GM19025 (cell line): ENCODE measurements around the gene SQSTM1.
A peak's percentile ranks its signal among the peaks of the same experiment; 100 is the strongest.
"Not testable (repeated sequence)": the region's sequence is repeated elsewhere in the genome, so short reads cannot be mapped to it uniquely, and the experiment has no call there.

ENCODE experiments used
- ATAC-seq: cut with Tn5 transposase; IDR thresholded peaks from one replicate; pipeline ENCODE4 v1.9.1; 2021; ENCODE audit warnings: mild to moderate bottlenecking, low read depth, moderate library complexity; ENCODE audit not compliant: unreplicated experiment

SQSTM1 gene

DNA sequence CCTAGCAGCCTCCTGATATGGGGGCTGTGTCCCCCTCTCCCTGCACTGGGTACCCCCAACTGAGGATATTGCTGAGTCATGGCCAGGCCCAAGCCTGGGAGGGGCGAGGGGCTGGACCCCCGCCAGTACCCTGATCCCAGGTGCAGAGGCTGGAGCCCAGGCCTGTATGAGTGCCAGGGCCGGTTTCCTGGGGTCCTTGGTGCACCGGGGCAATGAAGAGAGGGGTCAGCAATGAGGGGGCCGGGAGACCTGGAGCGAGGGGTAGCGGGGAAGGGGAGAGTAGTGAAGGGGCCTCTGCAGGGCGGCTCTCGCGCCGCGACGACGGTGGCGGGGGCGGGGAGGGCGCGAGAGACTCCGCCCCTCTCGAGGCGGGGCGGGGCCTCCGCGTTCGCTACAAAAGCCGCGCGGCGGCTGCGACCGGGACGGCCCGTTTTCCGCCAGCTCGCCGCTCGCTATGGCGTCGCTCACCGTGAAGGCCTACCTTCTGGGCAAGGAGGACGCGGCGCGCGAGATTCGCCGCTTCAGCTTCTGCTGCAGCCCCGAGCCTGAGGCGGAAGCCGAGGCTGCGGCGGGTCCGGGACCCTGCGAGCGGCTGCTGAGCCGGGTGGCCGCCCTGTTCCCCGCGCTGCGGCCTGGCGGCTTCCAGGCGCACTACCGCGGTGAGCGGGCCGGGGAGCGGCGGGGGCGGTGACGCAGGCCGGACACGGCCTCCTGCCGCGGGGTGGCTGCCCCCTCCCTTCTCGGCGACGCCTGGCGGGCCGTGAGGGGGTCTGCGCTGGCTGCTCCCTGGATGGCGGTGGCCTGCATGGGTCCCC is at the start of gene SQSTM1:
Gene SQSTM1 (plus strand): TSS at position 423 of the 815 bp plus-strand sequence. CDS start 32 bp downstream, at position 455.
- peak; percentile 39 for ATAC-seq

DNA sequence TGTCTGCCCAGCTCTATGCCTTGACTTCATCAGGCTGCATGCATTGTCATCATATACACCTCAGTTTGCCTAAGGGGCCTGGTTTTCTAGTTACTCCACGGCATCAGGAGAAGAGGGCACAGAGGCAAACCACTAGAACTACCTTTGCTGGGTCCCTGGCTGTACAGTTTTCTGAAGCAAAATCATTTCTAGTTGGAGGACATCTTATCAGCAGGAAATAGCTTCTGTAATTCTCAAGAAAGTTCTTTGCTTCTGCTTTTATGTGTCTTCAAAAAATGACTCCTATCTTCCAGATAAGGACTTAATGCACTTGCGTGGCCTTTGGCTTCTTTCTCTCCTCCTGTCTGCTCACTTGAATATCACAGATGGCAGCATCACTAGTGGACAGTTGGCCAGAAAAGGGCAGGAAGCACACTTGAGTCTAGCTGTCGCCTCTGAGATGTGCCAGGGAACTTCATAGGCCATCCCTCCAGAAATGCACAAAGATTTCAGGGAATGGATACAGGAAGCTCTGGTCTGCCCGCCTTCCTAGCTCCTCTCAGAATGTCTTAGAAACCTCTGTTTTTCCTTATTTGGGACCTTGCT is 49.3 kb upstream of the SQSTM1 start:
- no peak for ATAC-seq

DNA sequence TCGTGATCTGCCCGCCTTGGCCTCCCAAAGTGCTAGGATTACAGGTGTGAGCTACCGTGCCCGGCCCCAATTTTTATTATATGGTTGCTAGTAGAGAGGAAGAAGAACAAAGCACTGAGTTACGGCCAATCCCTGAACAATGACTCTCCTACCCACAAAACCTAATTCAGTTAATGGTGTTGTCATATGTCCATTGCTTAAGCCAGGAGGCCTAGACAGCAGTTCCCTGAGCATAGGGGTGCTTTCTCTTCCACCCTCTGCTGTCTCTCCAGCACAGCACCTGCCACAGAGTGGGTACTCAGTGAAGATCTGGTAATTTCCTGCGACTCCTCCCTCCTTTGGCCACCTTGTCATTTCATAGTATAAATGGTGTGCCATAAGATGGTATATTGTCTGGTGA is 48.4 kb upstream of the SQSTM1 start:
- no peak for ATAC-seq

DNA sequence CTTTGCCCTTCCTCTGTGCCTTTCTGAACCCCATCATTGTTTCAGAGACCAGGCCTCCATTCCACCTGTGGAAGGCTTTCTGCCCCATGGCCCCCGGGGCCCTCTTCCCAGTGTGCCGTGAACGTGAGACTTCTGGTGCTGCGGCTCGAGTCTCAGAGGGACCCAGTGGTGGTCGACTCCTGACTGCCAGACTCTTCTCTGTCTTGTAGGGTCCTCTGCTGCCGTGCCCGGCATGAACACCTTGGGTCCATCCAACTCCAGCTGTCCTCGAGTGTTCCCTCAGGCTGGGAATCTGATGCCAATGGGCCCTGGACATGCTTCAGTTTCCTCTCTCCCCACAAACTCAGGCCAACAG is 47.0 kb upstream of the SQSTM1 start:
- no peak for ATAC-seq

DNA sequence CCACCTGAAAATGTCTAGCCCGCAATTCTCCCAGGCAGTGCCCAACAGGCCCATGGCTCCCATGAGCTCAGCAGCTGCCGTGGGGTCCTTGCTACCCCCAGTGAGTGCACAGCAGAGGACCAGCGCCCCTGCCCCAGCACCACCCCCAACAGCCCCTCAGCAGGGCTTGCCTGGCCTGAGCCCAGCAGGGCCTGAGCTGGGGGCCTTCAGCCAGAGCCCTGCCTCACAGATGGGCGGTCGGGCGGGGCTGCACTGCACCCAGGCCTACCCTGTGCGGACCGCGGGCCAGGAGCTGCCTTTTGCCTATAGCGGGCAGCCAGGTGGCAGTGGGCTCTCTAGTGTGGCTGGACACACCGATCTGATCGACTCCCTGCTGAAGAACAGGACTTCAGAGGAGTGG is 46.3 kb upstream of the SQSTM1 start:
- ATAC-seq: no peak

DNA sequence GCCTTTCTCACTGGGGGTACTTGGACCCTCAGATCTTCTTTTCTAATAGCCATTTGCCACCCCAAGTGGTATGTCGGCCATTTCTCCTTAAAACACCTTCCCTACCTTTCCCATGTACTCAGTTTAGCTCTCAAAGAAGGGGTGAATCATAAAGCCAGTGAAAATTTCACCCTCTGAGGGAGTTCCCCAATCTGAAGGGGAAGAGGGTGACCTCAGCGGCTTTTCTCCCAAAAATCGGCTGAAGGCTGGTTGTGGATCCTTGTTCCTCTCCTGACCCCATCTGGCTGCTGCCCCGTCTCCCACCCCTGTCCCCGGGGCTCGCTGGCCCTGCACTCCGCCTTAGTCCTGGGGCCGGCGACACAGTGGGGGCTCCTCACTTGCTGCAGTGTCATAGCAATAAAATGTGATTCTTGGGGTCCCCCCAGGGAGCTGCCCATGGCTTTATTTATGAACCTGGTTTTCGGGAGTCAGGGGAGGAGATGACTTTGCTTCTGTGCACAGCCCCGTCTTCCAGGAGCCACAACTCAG is 44.2 kb upstream of the SQSTM1 start:
- no peak for ATAC-seq

DNA sequence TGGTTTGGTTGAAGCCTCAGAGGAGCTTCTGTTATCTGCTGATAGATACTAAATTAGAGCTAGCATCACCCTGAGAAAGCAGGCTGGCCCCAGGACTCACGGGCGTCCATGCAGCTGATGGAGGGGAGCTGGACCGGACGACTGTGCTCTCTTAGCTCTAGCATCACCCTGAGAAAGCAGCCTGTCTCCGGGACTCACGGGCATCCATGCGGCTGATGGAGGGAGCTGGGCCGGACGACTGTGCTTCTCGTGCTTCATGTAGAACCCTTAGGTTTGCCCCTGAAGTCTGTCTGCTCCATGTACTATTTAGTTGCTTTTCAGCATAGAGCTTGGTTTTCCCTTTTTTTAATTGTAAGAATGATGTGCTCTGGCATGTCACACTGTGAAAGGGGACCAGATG is 43.2 kb upstream of the SQSTM1 start:
- ATAC-seq: no peak

DNA sequence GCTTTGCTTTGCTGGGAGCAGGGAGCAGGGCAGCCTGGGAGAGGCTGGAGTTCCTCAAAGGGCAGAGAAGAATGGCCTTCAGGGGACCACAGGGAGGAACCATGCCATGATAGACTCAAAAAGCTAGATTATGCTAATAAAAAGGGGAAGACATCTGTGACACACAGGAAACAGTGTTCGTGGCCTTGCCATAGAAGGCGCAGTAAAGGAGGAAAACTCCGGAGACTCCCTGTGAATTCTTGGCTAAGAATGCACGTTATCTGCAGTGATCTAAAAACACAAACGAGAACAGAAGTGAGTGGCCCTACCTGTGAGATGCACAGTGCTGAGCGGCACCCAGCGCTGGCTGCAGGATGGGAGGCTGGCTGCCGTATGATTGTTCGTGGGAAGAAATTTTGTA is 42.8 kb upstream of the SQSTM1 start:
- ATAC-seq: no peak

DNA sequence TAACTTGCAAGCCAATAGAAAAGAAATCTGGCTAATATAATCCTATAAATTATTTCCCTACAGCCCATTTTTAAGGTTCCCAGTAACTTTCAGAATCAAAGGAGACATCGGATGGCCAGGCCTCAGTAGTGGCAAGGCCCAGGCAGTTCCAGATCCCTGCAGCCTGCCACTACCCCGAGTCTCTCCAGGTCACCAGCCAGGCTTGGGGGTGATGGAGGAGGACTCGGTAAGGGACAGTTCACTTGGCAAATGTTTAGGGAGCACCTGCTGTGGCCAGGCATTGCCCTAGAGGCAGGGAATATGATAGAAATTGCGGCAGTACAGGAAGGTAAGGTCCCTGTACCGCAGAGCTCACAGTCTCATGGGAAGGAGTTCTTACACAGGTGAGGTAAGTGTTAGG is 42.1 kb upstream of the SQSTM1 start:
- ATAC-seq: no peak

DNA sequence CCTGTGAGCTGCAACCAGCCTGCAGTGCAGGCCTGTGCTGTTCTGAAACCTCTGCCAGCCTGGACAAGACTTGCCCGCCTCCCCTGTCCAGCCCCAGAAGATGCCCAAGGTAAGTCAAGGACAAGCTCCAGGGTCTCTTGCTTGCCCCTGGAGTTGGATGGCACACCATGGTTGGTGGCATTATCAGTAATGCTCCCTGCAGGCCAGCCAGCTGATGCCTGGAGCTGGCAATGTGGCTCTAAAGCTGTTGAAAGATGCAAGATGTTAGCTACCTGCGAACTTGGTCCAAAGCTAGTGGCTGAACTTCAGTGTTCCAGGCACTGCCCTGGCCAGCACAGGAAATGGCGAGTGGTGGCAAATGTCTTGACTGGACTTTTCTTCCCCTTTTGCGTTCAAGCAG is 40.9 kb upstream of the SQSTM1 start:
- ATAC-seq: no peak

DNA sequence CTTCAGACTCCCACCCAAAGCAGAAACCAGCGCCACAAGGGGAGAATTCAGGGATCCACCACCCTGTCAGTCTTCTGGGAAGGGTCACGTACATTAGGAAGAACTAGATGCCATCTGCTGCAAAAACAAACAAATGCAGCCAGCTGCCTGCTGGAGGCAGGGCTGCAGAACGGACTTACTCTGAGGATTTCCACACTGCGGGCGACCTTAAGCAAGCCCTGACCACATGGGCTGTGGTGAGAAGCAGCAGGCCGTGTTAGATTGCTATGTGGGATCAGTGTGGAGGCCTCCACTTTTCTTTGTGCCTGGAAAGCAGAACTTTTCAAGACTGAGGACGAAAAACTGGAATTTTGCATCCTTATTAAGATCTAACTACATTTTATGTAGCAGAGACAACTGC is 40.3 kb upstream of the SQSTM1 start:
- no peak for ATAC-seq

DNA sequence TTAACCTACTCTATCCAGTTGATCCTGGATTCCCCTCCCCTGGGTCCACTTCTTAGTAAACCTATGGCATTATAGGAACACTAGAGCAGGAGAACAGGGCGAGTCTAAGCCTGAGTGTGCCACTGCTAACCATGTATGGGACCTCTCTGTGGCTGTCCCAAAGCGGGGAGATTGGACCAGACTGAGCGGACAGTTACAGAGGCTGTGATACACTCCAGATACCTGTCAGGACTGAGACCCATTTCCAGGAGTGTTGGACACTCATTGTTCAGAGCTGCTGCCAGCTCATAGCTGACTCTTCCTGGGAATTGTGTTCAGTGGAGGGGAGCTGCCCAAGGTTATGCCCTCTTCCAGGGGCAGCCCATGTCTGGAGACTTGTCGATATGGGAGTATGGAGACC is 38.9 kb upstream of the SQSTM1 start:
- no peak for ATAC-seq

DNA sequence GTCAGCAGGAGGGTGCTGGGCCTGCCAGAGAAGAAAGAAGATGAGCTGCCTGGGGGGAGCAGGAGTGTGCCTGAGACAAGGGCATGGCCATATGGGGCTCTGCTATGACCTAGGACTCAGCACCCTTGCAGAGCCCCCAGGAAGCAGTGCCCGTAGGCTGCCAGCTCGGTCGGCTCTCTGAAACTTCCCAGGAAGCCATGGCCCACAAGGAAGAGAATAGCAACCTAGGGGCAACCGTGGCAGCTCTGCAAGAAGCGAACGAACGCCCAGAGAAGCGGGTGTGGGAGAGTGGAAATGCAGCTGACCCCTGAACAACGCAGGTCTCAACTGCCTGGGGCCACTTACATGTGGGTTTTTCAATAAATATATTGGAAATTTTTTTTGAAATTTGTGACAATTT is 37.6 kb upstream of the SQSTM1 start:
- ATAC-seq: no peak

DNA sequence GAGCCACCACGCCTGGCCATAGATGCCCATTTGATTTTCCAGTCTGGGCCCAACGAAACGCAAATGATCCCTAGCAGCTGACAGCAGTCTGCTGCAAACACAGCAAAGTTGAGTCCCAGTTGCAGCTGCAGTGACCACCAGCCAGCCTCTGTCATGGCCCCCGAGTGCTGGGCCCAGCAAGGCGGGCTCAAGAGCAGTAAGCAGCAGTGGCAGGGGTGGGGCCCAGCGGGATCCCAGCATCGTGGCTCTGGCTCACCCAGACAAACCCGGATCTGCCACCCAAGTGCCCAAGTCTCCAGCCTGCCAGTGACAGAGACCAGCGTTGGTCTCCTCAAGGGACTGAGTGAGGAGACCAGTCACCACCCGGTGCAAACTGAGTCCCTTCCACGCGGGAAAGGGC is 33.8 kb upstream of the SQSTM1 start:
- no peak for ATAC-seq

DNA sequence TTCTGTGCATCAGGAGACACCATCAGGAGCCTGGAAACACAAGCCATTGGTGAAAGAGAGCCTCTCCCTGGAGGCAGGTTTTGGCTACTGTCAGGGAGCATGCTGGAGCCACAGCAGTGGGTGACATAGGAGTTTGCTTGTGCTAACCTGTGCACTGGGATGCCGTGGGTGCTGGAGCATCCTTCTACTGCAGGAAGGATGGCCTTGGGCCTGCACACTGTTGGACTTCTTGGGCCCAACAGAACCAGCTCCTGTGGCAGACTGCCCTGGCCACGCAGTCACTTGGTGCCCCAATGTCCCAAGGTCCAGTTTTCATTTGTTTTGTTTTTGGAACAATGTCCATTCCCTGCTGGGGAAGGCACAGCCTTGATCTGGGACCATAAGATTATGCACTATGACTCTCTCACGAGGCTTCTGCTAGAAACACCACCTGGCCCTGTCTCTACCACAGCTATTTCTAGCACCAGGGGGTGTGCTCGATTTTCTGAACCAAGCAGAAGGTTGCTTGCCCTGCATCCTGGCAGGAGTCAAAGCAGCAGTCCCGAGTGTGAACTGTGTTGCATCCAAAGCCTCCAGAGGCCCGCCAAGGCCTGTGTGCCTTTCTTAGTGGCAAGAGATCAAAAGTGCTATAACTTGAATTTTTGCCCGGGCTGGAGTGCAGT is 32.4 kb upstream of the SQSTM1 start:
- ATAC-seq: no peak

DNA sequence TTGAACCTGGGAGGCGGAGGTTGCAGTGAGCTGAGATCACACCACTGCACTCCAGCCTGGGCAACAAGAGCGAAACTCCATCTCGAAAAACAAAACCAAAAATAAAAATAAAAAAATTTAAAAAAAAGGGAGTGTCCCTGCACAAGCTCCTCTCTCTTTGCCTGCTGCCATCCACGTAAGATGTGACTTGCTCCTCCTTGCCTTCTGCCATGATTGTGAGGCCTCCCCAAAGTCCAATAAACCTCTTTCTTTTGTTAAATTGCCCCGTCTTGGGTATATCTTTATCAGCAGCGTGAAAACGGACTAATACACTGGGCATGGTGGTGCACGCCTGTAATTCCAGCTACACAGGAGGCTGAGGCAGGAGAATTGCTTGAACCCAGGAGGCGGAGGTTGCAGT is 31.4 kb upstream of the SQSTM1 start:
- not testable (repeated sequence) for ATAC-seq

DNA sequence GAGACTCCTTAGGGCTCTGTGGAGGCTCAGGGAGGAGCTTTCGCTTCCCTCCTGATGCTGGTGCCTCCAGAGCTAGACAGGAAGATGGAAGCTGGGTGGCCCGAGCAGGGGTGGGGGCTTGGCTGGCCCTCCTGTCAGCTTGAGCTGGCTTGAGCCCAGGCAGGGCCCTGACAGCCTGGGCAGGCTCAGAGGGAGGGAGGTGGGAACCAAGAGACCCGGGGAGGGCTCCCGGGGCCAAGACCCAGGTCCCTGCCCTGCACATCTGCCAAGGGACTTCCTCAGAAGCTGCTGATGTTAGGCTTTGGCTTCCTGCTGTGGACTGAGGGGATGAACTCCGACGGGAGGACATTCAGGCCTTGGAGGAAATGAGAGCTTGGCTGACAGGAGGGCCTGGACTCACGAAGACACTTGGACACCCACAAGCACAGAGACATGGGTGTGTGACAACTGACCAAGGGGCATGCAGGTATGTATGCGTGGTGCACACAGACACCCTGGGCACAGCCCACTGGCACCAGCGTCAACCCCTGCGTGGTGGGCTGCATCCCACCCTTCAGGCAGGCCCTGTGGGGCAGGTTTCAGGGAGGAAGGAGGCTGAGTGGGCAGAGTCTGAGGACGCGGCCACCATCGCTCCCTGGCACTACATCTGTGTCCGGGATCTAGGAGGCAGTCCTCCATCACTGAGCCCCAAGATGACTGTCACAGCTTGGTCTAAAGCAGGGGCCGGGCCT is 28.7 kb upstream of the SQSTM1 start:
- no peak for ATAC-seq

DNA sequence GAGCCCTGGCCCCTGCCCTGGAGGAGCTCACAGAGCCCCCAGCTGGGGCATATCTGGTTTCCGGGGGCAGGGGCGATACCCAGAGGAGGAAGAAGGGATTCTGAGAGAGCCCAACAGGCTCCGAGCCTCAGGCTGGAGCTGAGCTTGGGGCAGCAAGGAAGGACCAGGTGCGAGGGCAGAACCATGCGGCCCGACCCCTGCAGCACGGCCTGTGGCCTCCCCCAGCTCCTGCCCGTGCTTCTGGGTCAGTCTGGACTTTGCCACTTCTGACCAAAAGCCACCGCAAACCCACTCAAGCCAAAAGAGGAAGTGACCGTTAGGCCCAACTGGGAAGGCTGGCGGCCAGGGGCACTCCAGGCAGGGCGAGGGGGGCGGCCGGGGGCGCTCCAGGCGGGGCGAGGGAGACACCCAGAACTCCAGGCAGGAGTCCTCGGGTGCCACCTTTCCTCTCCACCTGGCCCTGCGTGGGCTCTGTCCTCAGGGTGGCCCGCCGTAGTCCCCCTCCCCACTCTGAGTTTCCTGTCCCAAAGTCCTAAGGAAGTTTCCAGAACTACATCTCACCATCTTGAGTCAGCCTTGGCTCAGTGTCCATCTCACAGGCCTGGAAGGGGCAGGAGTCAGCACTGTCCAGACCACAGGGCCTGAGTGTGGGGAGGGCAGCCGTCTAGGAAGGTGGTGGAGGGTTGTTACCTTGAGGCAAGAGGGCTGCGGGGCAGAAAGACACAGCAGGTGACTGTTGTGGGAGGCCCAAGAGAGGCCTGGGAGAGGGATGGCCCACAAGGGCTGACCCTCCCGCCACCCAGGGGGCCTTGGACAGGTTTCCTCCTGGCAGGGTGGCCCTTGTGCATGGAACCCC is 27.9 kb upstream of the SQSTM1 start:
- ATAC-seq: no peak

DNA sequence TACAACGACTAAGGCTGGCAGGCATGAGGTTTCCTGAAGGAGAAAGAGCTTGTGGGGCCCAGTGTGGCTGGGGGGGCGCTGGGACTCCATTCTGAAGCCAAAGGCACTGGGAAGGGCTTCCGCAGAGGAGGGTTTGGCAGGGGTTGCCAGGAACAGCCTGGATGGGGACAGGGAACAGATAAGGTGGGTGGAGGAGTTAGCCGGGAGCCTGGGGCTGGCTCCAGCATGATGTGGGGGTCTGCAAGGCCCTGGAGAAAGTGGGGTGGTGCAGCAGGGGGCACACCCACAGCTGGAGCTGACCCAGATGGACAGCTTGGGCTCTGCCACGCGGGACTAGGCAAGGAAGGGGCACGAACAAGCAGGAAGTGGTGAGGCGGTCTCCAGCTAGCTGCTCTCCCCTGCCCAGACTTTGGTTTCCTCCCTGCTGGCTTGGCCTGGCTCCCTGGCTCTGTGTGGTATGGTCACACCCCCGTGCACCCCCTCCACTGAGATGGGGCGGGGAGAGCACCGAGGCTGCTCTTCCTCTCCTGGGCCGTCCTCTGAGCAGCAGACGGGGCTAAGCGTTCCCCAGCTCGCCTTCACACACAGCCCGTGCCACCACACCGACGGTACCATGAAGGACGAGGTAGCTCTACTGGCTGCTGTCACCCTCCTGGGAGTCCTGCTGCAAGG is 27.1 kb upstream of the SQSTM1 start, which contains the start of gene LTC4S:
Gene LTC4S (plus strand): TSS at position 519 of the 672 bp plus-strand sequence. CDS start 95 bp downstream, at position 614.
- no peak for ATAC-seq
